Fibroblast of lung (primary cell): ENCODE measurements around the gene KCNC3. TPM values are rescaled to one million over a fixed set of nuclear protein-coding genes. Genes with fewer than 3 reads are reported as not detected.

Source experiments
- DNase-seq, 2 donors: peaks; one replicate each; pipeline versions ENCODE4 v3.0.0 to v3.0.0-alpha.2; 2010; ENCODE audit warnings: low read depth in 2 of 2
- H2AFZ ChIP-seq: 2 replicates; pipeline ENCODE4 v1.5.1; 2012; ENCODE audit warnings: low read length, control low read depth, inconsistent platforms
- H3K27ac ChIP-seq: 2 replicates; pipeline ENCODE4 v1.5.1; 2011; ENCODE audit warnings: low read length, control low read depth; ENCODE audit not compliant: insufficient read depth
- H3K27me3 ChIP-seq: 2 replicates; pipeline ENCODE4 v1.5.1; 2011; ENCODE audit warnings: mild to moderate bottlenecking, low read length; ENCODE audit not compliant: control insufficient read depth, insufficient read depth
- H3K36me3 ChIP-seq: 2 replicates; pipeline ENCODE4 v1.5.1; 2011; ENCODE audit warnings: low read length; ENCODE audit not compliant: control insufficient read depth, insufficient read depth
- H3K4me1 ChIP-seq: 2 replicates; pipeline ENCODE4 v1.5.1; 2011; ENCODE audit warnings: low read length; ENCODE audit not compliant: control insufficient read depth, insufficient read depth; ENCODE audit errors: extremely low read depth
- H3K4me2 ChIP-seq: 2 replicates; pipeline ENCODE4 v1.5.1; 2011; ENCODE audit warnings: low read length, control low read depth; ENCODE audit not compliant: insufficient read depth; ENCODE audit errors: extremely low read depth
- H3K4me3 ChIP-seq, 4 experiments: fragments of 200-600 bp in 1 of 4; sonication (generic) in 1 of 4; replicated peaks in 1 of 4; 2 replicates each; pipeline ENCODE4 v1.5.1; 2011 to 2016; ENCODE audit warnings: low read length in 4 of 4, low read depth in 3 of 4, mild to moderate bottlenecking in 3 of 4, control low read depth in 2 of 4, inconsistent platforms in 1 of 4, mixed read lengths in 1 of 4; ENCODE audit not compliant: insufficient read depth in 1 of 4; ENCODE audit errors: control extremely low read depth in 1 of 4
- H3K79me2 ChIP-seq: 2 replicates; pipeline ENCODE4 v1.5.1; 2012; ENCODE audit warnings: mild to moderate bottlenecking, low read length, inconsistent platforms; ENCODE audit not compliant: control insufficient read depth, insufficient read depth
- H3K9ac ChIP-seq: 2 replicates; pipeline ENCODE4 v1.5.1; 2011; ENCODE audit warnings: mild to moderate bottlenecking, low read length, control low read depth; ENCODE audit not compliant: insufficient read depth
- H3K9me3 ChIP-seq: 2 replicates; pipeline ENCODE4 v1.5.1; 2012; ENCODE audit warnings: low read depth, low read length; ENCODE audit not compliant: control insufficient read depth, insufficient read depth
- H4K20me1 ChIP-seq: 2 replicates; pipeline ENCODE4 v1.5.1; 2011; ENCODE audit warnings: low read length; ENCODE audit not compliant: control insufficient read depth, insufficient read depth; ENCODE audit errors: extremely low read depth
- EZH2 ChIP-seq: IDR thresholded peaks from 2 replicates; pipeline ENCODE4 v1.5.1; 2012; ENCODE audit warnings: low read length, control low read depth, mild to moderate bottlenecking; ENCODE audit errors: missing control alignments
- polyA plus RNA-seq, 2 donors: library from polyadenylated mRNA; depleted of rRNA in 1 of 2; stranded (reverse) in 1 of 2; unstranded in 1 of 2; fragments of >200 nt; gene quantifications; 2 replicates each; pipeline ENCODE4 v1.2.1, GENCODE V29; 2011 to 2012; ENCODE audit warnings: missing spikeins in 1 of 2
- total RNA-seq: library from RNA; depleted of rRNA; stranded (reverse); fragments of >200 nt; gene quantifications from 2 replicates; pipeline ENCODE4 v1.2.1, GENCODE V29; 2014
- TF ChIP-seq, protein P1 (sequence below), 2 donors: IDR thresholded peaks in 1 of 2; conservative IDR thresholded peaks in 1 of 2; 1 replicate in 1 of 2; 2 replicates in 1 of 2; pipeline ENCODE4 v1.5.1; 2011 to 2012; ENCODE audit warnings: low read length in 2 of 2, control low read depth in 1 of 2, inconsistent platforms in 1 of 2, low read depth in 1 of 2, mild to moderate bottlenecking in 1 of 2

The KCNC3 gene
- total and polyA plus RNA-seq, 2 donors (not counting 1 experiment from before 2014, with no cell fraction given) = under 0.01 to 0.01 TPM

DNA sequence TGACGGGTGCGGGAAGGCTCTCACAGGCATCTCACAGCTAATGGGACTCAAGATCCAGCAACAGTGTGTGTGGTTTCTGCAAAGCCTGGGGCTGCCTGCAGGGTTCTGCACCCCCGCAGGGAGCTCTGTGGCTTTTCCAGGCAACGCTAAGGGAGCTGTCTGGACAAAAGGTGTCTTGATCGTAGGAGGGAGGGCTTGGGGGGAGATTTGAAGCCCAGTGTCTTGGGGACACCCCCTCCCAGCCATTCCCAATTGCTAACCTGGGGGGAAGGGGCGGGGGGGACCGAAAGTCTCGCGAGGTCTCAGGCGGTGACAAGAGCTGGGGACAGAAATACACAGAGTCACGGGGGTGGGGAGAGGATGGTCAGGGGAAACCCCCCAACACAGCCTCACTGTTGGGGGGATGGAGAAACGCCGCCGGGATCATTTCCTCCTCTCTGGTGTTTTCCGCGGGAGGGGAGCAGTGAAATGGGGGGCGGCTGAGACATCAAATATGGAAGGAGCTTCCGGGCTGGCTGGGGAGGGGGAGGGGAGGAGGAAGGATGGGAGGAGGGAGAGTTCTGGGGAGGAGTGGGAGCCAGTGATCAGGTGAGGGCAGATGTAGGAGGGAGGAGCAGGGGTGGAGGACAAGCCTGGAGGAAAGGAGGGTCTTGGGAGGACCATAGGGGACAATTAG lies 13.3 kb downstream of the KCNC3 start:
- no peak for TF ChIP-seq EZH2
- TF ChIP-seq, protein P1, sequence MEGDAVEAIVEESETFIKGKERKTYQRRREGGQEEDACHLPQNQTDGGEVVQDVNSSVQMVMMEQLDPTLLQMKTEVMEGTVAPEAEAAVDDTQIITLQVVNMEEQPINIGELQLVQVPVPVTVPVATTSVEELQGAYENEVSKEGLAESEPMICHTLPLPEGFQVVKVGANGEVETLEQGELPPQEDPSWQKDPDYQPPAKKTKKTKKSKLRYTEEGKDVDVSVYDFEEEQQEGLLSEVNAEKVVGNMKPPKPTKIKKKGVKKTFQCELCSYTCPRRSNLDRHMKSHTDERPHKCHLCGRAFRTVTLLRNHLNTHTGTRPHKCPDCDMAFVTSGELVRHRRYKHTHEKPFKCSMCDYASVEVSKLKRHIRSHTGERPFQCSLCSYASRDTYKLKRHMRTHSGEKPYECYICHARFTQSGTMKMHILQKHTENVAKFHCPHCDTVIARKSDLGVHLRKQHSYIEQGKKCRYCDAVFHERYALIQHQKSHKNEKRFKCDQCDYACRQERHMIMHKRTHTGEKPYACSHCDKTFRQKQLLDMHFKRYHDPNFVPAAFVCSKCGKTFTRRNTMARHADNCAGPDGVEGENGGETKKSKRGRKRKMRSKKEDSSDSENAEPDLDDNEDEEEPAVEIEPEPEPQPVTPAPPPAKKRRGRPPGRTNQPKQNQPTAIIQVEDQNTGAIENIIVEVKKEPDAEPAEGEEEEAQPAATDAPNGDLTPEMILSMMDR (conservative IDR thresholded peaks at IDR 0.05 in 1 of 2, IDR thresholded peaks at IDR 0.05 in 1 of 2; ENCODE audit: low read depth in 1 of 2, low read length in 2 of 2) = no peak
- Histone ChIP-seq H3K9ac (no peak overlapping the region), H3K9me3 (no peaks in the 10 kb centered on the region), H3K27ac (no peak overlapping the region), H3K27me3 (peaks cover 5% of the 10 kb centered on the region), H3K36me3 (no peaks in the 10 kb centered on the region), H3K79me2 (no peaks in the 10 kb centered on the region), H3K4me1 (no peaks in the 10 kb centered on the region), H3K4me3 (no peak overlapping the region), H2AFZ (no peak overlapping the region), H4K20me1 (no peaks in the 10 kb centered on the region), H3K4me2 (no peak overlapping the region)
- DNase-seq = no peak

GRCh38 chr19:50314724-50315708 lies 14.2 kb downstream of the KCNC3 start:
- TF ChIP-seq, protein P1 (conservative IDR thresholded peaks at IDR 0.05 in 1 of 2, IDR thresholded peaks at IDR 0.05 in 1 of 2; ENCODE audit: low read depth in 1 of 2, low read length in 2 of 2) = no peak
- no peak for TF ChIP-seq EZH2
- no peaks in the 10 kb centered on the region for H3K79me2 ChIP-seq
- no peak overlapping the region for H3K27ac ChIP-seq
- H2AFZ ChIP-seq = no peak overlapping the region
- no peaks in the 10 kb centered on the region for H3K9me3 ChIP-seq
- no peak overlapping the region for H3K4me2 ChIP-seq
- no peaks in the 10 kb centered on the region for H3K4me1 ChIP-seq
- peaks cover 5% of the 10 kb centered on the region for H3K27me3 ChIP-seq
- H3K9ac ChIP-seq = no peak overlapping the region
- H4K20me1 ChIP-seq = no peaks in the 10 kb centered on the region
- H3K36me3 ChIP-seq = no peaks in the 10 kb centered on the region
- no peak overlapping the region for H3K4me3 ChIP-seq
- DNase-seq = no peak

DNA sequence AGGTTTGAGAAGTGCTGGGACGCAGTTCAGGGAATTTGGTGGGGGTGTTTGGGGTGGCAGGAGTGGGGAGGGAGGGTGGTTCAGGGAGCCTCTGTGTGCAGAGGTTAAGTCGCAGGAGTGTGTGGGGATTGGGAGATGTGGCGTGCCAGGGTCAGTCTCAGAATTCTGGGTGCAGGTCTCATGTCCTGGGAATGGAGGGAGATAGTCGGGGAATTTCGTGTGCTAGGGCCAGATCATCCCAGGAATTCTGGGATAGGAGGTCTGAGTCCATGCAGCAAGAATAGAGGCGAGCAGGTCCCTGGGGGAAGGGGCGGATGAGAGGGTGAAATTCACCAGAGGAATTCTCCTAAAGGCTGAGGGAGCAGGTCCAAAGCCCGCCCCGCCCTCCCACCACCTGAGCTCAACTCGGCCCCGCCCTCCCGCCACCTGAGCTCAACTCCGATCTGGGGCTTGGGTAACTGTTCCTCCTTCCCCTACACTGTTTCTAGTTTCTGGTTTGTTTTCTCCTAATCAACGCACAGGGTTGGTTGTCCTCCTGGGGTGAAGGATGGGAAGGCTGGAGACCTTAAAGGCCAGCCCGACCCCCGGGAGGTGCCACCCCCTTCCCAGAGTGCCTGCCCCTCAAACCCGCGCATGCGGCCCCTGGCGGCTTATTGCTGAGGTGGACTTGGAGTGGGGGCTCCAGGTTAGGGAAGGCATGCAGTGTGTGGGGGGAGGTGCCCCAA lies 15.2 kb downstream of the KCNC3 start:
- no peaks in the 10 kb centered on the region for H3K9me3 ChIP-seq
- no peak overlapping the region for H3K4me3 ChIP-seq
- no peak overlapping the region for H2AFZ ChIP-seq
- peaks cover 5% of the 10 kb centered on the region for H3K27me3 ChIP-seq
- no peaks in the 10 kb centered on the region for H3K4me1 ChIP-seq
- H3K9ac ChIP-seq = no peak overlapping the region
- H3K4me2 ChIP-seq = no peak overlapping the region
- no peaks in the 10 kb centered on the region for H3K79me2 ChIP-seq
- H3K36me3 ChIP-seq = no peaks in the 10 kb centered on the region
- TF ChIP-seq, protein P1 (conservative IDR thresholded peaks at IDR 0.05 in 1 of 2, IDR thresholded peaks at IDR 0.05 in 1 of 2; ENCODE audit: low read depth in 1 of 2, low read length in 2 of 2) = no peak
- no peak for TF ChIP-seq EZH2
- DNase-seq = no peak
- no peak overlapping the region for H3K27ac ChIP-seq
- H4K20me1 ChIP-seq = no peaks in the 10 kb centered on the region
